DMS53 treated with DMSO at 0.1 percent for 48 hours (cell line): ENCODE results near the gene PDE1C.

ENCODE experiments used
- DNase-seq: peaks from one replicate; lab custom pipeline; 2025; ENCODE audit not compliant: unreplicated experiment; lab: John Stamatoyannopoulos, UW

The PDE1C gene

DNA sequence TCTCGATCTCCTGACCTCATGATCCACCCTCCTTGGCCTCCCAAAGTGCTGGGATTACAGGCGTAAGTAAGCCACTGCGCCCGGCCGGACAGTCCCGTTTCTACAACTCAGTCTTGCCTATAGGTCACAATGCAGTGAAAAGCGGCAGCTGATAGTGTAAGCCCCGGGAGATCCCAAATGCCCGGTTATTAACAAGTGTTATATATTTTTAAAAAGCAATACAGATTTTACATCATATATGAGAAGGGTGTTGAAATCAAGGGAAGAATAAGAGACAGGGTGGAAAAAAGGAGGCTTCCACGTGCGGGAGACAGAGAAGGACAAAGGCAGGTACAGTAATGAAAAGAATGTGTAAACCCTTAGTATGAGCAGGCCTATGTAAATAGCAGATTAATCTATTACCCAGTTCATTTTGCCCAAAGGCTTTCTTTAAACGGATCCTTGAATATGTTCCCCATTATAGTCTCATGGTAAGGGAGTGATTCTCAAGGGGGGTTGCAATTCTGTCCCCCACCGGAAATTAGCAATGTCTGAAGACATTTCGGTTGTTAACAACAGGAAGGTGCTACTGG lies 170.8 kb downstream of the PDE1C start:
- DNase-seq = no peak

DNA sequence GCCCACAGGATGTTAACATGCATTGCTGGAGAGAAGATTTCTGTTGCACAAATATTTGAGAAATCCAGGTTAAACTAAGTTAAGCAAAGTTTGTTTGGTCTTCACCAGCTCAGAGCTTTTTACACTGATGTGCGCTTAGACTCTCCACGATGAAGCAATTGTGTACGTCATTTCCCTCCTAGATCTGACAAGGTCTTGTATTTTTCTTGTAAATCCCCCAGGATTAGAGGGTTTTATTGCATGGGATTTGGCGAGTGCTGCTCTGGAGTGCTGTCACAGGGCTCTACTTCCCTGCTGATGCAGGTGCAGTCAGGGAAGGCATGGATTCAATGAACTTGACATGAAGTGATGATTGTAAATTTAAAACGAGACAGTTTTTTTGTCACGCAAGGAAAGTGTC lies 173.3 kb downstream of the PDE1C start:
- DNase-seq = no peak

DNA sequence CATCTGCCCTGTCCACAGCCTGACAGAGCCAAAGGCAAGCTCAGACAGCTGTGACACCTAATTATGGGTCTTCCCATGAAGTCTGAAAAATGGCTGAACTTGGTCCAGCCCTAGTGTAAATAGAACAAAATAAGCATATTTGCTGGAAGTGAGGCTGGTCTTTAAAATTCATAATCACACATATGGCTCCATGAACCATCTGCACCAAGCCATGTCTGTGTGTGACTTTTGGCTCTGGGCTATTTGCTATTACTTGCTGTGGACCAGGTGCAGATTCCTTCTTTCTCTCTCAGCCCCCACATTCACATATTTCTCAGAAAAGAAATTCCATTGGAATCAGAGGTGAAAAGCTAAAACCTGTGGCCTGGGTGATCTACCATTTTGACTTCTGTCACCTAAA lies 175.9 kb downstream of the PDE1C start:
- no peak for DNase-seq

DNA sequence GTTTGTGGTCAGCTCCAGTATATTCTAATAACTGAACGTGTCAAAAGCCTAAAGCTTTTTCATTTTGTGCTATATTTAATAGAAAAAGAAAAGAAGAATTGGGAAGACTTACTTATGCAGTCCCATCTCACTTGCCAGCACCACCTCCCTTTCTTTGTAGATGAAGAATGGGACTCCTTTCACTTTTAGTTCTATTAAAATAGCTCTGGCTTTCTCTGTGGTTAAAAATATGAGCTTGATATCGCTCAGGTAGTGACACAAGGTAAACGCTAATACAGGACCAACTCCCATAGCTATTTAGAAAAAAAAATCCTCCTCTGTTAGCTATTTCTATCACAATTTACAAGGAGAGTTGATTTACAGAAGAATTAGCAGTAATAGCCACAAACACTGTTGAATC lies 176.8 kb downstream of the PDE1C start:
- no peak for DNase-seq

DNA sequence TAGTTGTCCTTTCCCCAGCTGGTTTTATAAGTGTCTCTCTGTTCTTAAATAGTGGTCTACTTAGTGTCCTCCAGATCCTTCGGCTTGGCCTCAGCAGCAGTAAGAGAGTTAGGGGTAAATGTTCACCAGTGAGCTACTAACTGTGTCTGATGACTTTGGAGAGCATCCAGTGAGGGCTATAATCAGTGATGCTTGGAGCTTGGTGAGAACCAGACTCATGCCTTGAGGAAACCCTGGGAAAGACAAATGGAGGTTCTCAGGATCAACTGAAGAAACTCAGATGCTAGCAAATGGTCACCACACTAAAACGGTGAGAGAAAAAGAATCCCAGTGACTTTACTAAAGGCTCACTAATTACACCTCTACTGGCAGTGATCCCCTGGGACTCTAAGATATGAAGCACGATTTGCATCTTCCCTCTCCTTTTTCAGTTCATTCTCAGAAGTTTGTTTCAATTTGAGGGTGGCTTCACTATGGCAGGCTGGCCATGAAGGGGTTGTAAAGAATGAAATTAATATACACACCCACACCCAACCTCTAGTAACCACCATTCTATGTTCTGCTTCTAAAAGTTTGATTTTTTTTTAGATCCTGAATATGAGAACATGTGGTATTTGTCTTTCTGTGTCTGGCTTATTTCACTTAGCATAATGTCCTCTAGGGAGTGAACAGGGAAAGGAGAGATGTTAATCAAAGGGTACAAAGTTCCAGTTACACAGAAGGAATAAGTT lies 177.9 kb downstream of the PDE1C start:
- DNase-seq = no peak

DNA sequence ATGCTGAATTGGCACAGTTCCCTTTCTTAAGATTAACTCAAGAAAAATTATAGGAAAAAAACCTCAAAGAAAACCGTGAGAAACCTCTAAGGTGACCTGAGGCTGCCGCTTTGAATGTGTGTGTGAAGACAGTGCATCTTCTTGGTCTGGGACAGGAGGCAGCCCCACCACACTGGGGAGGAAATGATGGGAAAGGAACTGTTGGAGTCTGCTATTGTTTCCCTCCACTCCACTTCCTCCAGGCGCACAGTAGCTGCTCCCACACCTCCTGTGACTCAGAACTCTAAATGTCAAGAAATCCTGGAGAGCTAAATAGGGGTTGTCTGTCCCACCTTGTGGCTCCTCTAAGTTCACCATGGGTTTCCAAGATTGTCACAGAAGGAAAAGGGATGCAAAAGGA lies 179.4 kb downstream of the PDE1C start:
- DNase-seq = no peak

DNA sequence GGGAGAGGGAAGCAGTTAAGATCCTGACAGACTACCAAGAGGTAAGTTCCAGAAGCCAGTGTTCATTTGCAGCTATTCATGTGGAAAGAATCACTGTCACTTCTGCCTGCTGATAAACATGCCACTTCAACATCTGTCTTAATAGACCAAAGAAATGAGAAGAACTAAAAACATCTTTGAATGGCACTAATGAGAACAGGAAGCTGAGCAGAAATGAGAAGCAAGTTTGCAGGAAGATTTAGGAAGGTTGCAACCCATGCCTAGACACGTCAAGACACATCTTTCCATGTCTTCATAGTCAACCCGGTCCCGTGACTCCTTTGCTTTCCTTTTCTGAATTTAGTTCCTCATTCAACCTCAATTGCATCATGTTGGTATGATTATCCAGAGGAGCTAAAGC lies 180.0 kb downstream of the PDE1C start:
- DNase-seq = no peak

DNA sequence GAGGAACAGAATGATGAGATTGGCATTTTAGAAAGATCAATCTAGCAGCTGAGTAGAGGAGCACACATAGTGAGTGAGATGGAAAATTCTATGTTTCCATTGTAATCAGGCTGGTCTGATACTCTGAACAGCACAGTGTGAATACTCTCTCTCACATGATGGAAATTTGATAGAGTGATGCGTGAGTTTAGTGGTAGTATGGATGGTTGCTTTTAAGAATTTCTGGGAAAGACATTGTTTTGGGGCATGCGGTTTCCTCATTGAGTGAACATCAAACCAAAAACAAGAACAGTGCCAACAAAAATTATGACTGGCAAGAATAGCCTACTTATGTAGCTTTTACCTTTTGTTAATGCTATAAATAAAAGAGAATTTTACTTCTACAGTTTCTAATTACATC lies 183.2 kb downstream of the PDE1C start:
- no peak for DNase-seq

DNA sequence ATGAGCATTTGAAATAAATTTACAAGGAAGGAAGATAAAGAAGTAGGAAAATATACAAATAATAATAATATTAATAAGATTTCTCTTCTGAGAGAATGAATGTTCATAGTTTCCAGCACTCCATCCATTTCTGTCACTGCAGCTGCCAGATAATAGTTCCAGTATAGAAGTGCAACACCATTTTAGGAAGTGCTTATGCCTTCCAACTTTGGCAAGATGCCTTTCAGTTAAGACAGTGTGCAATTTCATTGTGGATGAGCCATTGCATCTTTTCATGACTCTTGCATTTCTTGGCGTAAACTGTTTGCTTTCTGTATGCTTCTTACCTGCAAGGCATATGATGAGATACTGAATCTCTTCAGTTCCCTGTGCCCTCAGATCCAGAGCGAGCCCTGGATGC lies 185.0 kb downstream of the PDE1C start:
- DNase-seq = no peak

DNA sequence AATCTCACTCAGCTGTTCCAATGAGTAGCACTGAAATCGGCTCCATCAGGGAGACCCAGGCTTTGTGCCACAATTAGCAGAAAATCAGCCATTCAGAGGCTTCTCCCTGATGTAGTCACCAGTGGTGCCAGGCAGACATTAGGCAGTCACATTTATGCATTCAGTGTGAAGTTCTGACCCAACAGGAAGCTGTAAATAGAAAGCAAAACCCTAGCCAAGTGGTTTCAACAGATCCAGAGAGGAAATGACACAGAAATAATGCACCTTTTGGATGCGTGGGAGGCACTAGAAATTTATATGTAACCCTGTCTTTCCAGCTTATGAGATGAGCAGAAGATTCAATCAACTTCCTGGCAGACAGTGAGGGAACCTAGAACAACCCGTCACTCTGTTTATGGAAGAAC lies 186.4 kb downstream of the PDE1C start:
- DNase-seq = no peak

DNA sequence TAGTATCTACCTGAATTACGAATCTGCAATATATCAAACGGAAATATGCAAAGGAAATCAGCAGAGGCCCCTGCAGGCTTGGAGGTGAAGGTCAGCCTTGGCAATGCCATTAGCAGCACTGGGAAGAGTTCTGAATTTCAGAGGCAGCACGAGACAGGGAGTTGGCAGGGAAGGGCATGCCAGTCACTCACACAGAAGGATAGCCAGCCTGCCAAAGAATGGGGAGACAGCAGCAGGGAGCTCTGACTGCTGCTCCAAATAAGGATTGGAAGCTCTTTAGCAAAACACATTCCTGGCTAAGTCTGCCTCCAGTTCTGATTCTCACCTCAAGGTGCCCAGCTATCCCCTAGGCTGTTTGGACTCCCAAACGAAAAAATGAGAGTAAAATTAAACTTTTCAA lies 188.0 kb downstream of the PDE1C start:
- no peak for DNase-seq

DNA sequence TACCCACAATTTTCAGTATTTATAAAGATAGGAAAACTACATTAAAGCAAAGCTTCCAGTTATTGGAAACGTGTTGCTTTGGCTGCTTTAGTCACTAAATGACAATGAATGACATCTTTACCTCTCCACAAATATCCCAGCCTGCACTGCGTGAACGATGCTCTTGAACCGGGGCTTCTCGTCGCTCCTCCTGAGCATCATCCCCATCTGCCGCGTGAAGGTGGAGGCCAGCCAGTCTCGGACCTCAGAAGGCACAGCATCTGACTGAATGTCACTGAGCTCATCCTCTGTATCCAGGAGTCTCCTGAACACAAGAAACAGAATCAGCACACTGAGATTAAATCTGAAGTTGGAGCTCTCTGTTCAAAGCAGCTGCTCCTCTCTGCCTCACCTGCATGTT lies 191.3 kb downstream of the PDE1C start:
- no peak for DNase-seq

DNA sequence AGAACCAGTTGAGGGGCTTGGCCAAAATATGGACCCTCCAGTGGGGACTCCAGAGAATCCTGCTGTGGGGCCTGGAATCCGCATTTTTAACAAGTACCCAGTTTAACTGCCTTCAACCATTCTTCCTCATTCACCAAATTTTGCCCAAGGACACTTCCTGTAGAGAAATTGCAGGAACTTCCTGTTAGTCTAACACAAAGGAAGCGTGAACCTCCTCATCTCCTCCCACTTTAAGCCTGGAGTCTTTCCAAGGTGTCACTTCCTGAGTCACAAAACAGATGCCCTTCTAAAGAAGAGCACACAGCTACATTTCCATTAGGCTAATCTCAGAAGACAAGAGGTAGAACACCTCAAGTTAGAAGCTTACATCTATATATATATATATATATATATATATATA lies 194.8 kb downstream of the PDE1C start:
- peak; percentile 81 for DNase-seq

DNA sequence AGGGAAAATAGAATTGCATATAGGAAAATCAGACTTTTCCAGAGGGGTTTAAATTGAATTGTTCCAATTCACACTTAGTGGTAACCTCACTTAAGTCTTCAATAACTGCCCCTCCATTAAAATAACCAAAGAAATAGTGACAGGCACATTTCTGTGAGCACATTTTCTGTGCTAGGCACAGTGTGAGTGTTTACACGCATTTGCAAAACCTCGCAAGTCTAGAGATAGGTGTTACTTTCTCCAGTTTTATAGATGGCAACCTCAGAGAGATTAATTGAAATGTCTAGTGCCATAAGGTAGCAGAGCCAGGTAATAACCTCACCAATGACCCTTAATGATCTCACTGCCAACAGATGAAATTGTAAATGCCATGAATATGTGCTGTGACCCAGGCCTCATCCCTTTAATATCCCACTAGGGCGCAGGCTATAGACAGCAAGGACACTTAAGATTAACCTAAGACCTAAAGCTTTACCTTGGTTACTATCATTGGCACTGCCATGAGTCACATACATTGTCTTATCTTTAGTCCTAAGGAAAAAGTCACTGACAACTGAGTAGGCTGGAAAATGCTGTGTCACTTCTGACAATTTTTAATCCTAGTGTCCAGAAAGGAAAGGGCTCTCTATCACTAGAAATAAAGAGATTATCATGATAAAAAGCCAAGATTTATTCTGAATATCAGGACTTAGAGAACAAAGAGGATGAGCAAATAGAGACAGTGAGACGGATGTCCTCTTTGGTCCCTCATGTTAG lies 195.4 kb downstream of the PDE1C start:
- no peak for DNase-seq

DNA sequence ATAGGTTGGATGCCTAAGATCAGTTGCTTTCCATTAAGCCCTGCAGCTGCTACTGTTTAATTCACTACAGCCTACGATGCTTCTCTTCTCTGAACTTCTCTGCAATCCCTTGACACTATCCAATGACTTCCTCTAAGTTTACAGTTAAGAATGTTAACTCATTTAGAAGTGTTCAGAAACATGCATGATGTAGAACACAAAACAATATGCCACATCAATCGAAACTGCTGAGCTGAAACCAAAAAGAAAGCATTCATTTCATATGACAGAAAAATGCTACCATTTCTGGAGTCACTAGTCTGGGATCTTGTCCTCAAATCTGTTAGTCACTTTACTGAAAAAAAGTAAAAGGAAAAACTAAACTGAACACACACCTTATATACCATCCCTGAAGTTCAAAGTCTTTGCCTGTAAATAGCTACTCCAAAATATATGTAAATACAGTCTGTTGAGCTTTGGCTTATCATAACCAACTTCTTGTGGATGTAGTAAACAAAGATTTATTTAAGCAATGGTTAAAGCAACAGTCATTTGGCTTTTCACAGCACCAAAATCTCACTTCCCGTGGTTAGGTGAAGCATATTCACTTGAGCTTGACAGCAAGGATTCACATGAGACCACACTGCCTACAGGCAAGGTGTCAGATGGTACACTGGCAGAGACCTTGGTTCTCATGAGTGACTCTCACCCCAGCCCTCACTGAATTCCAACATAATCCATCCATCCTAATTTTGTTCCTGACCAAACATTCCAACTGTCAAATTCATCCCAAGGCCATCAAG lies 196.2 kb downstream of the PDE1C start:
- DNase-seq = no peak

DNA sequence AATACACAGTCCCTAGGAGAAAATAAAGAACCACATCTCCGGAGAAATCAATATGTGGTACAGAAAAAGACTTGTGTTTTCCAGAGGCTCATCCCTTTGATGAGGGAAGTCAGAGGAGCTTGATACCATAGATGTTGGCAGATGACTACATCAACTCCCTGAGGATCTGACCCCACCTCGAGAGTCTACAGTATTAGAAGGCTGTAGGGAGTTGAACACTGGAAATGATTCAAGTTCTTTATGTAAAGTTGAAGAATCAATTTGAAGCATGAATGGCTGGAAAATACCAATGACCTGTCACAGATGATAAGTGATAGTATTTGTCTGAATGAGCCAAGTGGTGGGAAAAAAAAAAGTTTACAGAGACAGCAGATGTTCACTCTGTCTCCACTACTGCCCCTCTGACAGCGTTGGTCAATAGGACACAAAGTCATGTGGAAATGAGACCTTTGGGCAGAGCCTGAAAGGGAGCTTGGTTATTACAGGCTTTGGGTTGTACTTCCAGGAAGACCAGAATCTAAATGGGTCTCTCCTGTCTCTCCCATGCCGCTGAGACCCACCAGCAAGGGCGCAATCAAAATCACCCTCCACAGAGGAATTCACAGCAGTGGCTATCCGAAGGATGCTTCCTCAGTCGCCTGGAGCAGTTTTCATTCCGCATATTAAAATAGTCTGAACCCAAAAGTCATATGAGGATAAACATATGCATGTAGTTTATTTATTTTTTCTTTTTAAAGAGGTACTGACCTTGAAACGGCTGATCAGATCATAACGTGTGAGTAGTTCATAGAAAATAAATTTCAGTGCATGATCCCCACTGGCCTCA lies 197.4 kb downstream of the PDE1C start:
- no peak for DNase-seq

DNA sequence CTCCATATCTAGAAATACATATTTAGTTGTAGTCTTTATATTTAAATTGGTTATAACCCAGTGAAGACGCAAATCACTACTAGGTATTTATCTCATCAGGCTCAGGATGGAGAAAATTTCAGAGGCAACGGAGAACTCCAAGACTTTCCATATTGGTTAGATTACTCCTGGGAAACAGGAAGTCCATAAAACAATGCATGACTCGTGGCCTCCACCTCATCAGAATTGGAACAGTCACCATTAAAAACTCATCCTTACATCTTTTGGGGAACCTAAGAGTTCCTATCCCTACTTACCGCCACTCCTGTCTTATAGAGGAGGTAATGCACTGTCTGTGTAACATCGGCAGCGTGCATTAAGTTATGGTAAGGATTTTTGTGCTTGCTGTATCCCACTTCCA lies 205.6 kb downstream of the PDE1C start:
- no peak for DNase-seq

DNA sequence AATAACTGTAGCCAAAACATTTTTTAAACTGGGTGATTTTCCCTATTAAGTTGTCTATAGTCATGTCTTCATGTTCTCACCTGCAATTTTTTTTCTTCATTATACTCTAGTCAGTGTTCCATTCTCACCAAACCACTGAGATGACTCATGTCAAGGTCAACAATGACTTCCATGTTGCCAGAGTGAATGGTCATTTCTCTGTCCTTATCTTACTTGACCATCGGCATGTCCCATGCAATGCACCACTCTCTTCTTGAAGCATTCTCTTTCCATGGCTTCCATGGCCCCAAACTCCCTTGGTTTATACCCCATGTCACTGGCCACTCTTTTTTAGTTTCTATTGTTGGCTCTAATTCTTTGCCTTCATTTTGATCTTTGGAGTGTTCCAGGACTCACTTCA lies 209.3 kb downstream of the PDE1C start:
- peak; percentile 65 for DNase-seq

DNA sequence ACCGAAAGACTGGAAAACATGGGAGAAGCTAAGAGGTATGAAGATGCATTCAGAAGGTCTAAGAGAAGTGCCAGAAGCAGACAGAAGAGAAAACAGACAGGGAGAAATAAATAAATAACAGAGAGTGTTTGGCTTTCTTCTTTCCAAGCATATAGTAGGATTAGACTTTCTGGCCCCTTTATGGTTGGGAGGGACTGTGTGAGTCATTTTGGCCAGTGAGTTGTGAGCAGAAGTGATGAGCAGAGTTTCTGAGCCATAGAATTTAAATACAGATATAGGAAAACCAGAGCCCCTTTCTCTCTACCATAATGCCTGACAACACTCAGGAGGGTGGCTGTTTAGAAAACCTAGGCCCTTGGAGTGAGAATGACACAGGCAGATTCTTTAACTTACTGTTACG lies 212.2 kb downstream of the PDE1C start:
- DNase-seq = no peak

DNA sequence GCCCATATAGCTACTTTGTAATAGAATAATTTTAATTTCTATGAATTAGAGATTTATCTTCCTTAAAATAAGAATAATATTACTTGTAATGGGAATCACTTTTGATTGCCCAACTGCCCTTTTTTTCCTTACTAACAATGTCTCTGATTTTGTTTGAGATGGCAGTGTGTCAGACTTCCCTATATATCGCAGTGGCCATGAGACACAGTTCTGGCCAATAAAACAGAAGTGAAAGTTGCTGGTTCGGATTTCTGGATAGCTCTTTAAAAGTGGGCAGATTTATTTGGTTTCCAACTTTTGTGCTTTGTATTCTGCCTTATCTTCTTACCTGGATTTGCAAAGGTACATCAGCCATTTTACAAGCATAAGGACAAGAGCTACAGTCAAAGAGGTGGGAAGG lies 213.0 kb downstream of the PDE1C start:
- DNase-seq = no peak

DNA sequence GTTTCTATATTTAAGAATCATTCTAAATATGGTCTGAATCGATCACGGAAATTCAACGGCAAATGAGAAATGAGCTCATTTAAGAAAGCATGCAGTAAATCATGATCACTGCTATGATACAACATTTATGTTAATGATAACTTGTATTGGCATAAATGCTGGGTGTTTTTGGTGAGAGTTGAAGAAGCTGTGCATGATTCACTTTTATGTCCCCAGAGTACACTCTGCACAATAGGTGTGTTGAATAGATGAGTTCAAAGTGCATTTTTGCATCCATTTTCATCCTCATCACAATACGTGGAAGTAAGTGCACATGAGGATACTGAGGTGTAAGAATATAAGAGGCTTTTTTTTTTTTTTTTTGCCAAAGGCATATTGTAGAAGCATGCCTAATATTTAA lies 213.9 kb downstream of the PDE1C start:
- DNase-seq = no peak
